KOPT-K1 (cell line): Measurements from ENCODE around the gene MMS22L.

Source experiments
- H3K27ac ChIP-seq: fragments of 200-600 bp; sonication (generic); 2 replicates; pipeline ENCODE4 v1.5.1; 2016; ENCODE audit warnings: antibody characterized with exemption, mild to moderate bottlenecking, low read depth, low read length; ENCODE audit not compliant: poor library complexity, severe bottlenecking
- H3K36me3 ChIP-seq: fragments of 200-600 bp; sonication (generic); 2 replicates; pipeline ENCODE4 v1.5.1; 2017; ENCODE audit warnings: antibody characterized with exemption, mild to moderate bottlenecking, low read length, moderate library complexity; ENCODE audit not compliant: insufficient read depth
- H3K9me3 ChIP-seq: fragments of 200-600 bp; sonication (generic); 2 replicates; pipeline ENCODE4 v1.5.1; 2017; ENCODE audit warnings: antibody characterized with exemption, low read length, mild to moderate bottlenecking; ENCODE audit not compliant: insufficient read depth, poor library complexity, severe bottlenecking

MMS22L gene

DNA sequence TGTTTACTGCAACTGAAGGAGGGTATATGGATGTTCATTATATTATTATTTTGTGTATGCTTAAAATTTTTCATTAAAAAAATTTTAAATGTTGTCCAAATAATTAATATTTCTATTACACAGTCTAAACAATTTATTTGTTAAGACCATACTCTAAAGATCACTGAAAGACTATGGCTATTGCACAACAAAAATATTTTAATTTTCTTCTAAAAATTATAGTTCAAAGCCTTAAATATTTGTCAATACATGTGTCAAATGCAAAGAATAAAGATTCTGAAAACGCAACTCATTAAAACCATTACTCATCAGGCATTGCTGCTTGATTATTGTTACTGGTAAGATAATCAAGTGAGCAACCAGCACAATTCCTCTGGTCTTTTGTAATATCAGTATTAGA is 2.2 kb downstream of the MMS22L start:
- Histone ChIP-seq H3K36me3 (peaks cover 62% of the 10 kb centered on the region), H3K27ac (no peak overlapping the region), H3K9me3 (no peaks in the 10 kb centered on the region)

- Histone ChIP-seq H3K36me3 (peaks cover 100% of the 10 kb centered on the region), H3K27ac (no peak overlapping the region), H3K9me3 (no peaks in the 10 kb centered on the region)
Observed at GRCh38 chr6:97275804-97276203, 7.2 kb downstream of the MMS22L start.

DNA sequence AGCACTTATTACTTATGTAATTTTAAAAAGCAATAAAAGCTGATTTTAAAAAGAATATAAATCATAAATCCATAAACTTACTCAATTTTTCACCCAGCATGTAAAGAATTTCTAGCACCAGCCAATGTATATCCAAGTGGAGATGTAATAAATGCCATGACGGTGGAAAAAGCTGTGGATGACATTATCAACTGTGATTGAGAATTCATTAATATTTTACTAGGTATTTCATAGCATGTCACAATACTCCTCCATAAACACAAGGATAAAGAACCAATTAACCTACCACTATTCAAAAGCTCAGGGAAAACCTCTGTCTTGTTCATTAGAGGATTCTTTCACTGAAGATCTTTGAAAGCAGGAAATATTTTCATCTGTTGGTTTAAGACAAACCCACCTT is 13.2 kb downstream of the MMS22L start:
- peaks cover 18% of the 10 kb centered on the region for H3K9me3 ChIP-seq

DNA sequence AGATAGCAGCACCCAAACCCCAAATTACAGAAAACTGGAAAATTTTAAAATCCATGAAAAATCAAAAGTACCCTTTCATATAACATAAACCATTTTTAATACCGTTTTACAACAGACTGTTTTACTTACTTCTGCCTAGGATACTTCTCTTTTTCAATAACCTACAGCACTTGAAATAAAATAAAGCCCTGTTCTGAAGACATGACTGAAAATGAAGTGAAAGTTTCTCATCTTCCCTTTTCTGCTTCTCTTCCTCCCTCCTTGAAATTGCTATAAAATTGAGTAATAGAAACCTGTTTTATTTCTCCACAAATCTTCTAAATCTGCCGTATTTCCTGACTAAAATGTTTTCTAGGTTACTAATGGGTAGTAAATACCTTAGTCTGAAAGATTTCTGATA is 20.3 kb downstream of the MMS22L start:
- Histone ChIP-seq H3K27ac (no peak overlapping the region), H3K9me3 (peaks cover 18% of the 10 kb centered on the region), H3K36me3 (peaks cover 98% of the 10 kb centered on the region)

More for the DNA sequence above, 13.2 kb downstream of the MMS22L start:
- H3K27ac ChIP-seq = no peak overlapping the region
- H3K36me3 ChIP-seq = peaks cover 100% of the 10 kb centered on the region

GRCh38 chr6:97246842-97247241 is 36.2 kb downstream of the MMS22L start:
- peaks cover 96% of the 10 kb centered on the region for H3K36me3 ChIP-seq
- peaks cover 5% of the 10 kb centered on the region for H3K9me3 ChIP-seq
- H3K27ac ChIP-seq = no peak overlapping the region

DNA sequence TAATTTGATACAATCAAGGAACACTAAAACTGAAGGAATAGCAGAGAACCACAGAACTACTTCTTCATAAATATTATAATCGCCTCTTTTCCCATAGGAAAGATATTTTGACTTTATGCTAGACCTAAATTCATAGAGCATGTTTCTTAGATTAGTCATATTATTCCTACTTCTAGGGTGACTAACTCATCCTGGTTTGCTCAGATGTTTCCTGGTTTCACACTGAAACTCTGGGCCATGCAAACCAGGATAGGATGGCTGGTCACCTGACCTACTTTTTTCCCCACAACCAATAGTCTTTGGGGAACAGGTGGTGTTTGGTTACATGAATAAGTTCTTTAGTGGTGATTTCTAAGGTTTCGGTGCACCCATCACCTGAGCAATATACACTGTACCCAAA is 42.8 kb downstream of the MMS22L start:
- H3K27ac ChIP-seq = no peak overlapping the region
- H3K9me3 ChIP-seq = peaks cover 5% of the 10 kb centered on the region
- peaks cover 97% of the 10 kb centered on the region for H3K36me3 ChIP-seq

GRCh38 chr6:97231911-97232310 is 51.1 kb downstream of the MMS22L start:
- Histone ChIP-seq H3K27ac (no peak overlapping the region), H3K36me3 (peaks cover 99% of the 10 kb centered on the region), H3K9me3 (no peaks in the 10 kb centered on the region)

GRCh38 chr6:97222903-97223302 is 60.1 kb downstream of the MMS22L start:
- no peak overlapping the region for H3K27ac ChIP-seq
- H3K36me3 ChIP-seq = peaks cover 70% of the 10 kb centered on the region
- no peaks in the 10 kb centered on the region for H3K9me3 ChIP-seq

GRCh38 chr6:97218912-97219311 is 64.1 kb downstream of the MMS22L start:
- Histone ChIP-seq H3K36me3 (peaks cover 56% of the 10 kb centered on the region), H3K9me3 (no peaks in the 10 kb centered on the region), H3K27ac (no peak overlapping the region)

GRCh38 chr6:97215157-97215769 is 67.8 kb downstream of the MMS22L start:
- Histone ChIP-seq H3K9me3 (no peaks in the 10 kb centered on the region), H3K27ac (no peak overlapping the region), H3K36me3 (peaks cover 67% of the 10 kb centered on the region)

GRCh38 chr6:97214671-97215070 is 68.3 kb downstream of the MMS22L start:
- H3K36me3 ChIP-seq = peaks cover 64% of the 10 kb centered on the region
- no peaks in the 10 kb centered on the region for H3K9me3 ChIP-seq
- no peak overlapping the region for H3K27ac ChIP-seq

DNA sequence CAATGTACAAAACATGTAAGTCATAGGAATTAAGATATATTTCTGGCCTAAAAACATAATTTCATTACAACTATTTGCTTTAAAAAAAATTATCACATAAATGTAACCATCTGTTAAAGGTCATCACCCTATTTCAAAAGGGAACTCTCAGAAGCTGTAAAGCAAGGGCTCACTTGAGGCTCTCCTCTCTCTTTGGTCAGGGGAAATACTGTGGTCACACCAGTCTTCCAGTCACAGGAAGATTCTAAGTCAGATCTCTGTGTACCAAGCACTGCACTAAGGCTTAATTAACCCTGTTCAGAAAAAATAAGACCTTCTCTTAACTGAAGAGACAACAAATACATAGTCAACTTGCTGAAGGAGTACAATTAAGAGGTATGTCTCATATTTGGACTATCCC is 75.6 kb downstream of the MMS22L start:
- no peaks in the 10 kb centered on the region for H3K9me3 ChIP-seq
- no peak overlapping the region for H3K27ac ChIP-seq
- peaks cover 34% of the 10 kb centered on the region for H3K36me3 ChIP-seq

- Histone ChIP-seq H3K36me3 (peaks cover 27% of the 10 kb centered on the region), H3K27ac (no peak overlapping the region), H3K9me3 (no peaks in the 10 kb centered on the region)
Observed at GRCh38 chr6:97205966-97206365, 77.0 kb downstream of the MMS22L start.

DNA sequence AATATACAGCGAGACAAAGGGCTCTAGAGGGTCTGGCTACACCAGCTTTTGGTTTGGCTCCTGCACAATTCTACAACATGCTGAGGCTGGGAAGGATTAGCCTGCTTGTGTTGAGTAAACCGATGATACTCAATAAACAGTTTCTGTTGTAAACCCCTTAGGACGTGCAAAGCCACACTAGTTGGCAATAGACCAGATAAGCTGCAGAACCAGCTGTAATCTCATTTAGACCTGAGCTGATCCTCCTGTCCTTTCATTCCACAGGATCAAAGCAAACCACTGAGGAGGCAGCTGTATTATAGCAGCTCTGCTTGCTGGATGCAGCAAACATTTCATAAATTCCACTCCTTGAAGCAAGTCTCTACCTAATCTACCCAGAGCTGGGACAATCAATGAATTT is 79.7 kb downstream of the MMS22L start:
- H3K9me3 ChIP-seq = no peaks in the 10 kb centered on the region
- no peak overlapping the region for H3K27ac ChIP-seq

GRCh38 chr6:97198046-97198565 is 84.9 kb downstream of the MMS22L start:
- H3K36me3 ChIP-seq = peaks cover 67% of the 10 kb centered on the region
- H3K9me3 ChIP-seq = no peaks in the 10 kb centered on the region
- H3K27ac ChIP-seq = no peak overlapping the region

More for the DNA sequence above, 79.7 kb downstream of the MMS22L start:
- peaks cover 40% of the 10 kb centered on the region for H3K36me3 ChIP-seq

DNA sequence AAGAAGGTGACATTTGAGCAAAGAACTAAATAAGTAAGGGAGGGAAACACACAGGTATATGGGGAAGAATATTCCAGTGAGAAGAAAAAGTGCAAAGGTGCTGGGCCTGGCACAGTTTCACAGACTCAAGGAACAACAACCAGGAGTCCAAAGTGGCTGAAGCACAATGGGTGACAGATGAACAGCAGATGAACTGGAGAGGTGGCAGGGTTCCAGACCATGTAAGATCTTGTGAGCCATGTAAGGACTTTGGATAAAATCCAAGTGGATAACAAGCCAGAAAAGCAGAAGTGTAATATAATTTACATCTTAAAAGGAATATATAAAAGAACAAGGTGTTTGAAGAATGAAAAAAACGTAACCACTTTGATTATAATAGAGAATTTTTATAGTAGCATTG is 87.9 kb downstream of the MMS22L start:
- no peak overlapping the region for H3K27ac ChIP-seq
- peaks cover 72% of the 10 kb centered on the region for H3K36me3 ChIP-seq
- H3K9me3 ChIP-seq = no peaks in the 10 kb centered on the region
